Hair follicular keratinocyte (primary cell): ENCODE data around the gene HEPHL1. TPM values are rescaled to one million over a fixed set of nuclear protein-coding genes. Genes with fewer than 3 reads are reported as not detected.

Source experiments
- total RNA-seq: library from RNA; depleted of rRNA; stranded (reverse); fragments of >200 nt; gene quantifications from 2 replicates; pipeline ENCODE4 v1.2.3, GENCODE V29; 2015

The HEPHL1 gene, protein sequence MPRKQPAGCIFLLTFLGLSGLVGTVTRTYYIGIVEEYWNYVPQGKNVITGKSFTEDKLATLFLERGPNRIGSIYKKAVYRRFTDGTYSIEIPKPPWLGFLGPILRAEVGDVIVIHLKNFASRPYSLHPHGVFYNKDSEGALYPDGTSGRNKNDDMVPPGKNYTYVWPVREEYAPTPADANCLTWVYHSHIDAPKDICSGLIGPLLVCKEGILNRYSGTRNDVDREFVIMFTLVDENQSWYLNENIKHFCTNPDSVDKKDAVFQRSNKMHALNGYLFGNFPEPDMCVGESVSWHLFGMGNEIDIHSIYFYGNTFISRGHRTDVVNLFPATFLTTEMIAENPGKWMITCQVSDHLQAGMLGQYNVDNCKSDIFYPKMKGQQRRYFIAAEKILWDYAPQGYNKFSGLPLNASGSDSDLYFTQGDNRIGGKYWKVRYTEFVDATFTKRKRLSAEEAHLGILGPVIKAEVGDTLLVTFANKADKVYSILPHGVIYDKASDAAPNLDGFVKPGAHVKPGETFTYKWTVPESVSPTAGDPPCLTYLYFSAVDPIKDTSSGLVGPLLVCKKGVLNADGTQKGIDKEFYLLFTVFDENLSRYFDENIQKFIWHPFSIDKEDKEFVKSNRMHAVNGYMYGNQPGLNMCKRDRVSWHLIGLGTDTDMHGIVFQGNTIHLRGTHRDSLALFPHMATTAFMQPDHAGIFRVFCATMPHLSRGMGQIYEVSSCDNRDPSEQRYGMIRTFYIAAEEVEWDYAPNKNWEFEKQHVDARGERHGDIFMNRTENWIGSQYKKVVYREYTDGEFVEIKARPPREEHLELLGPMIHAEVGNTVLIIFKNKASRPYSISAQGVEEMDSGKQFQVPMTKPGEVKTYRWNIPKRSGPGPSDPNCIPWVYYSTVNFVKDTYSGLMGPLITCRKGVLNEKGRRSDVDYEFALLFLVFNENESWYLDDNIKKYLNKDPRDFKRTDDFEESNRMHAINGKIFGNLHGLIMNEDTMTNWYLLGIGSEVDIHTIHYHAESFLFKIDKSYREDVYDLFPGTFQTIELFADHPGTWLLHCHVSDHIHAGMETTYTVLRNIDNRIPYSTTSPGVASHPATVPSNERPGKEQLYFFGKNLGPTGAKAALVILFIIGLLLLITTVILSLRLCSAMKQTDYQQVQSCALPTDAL
- 26.8 and 117 TPM in 2 replicates for total RNA-seq

GRCh38 chr11:94020777-94021481 lies at the start of gene HEPHL1:
Gene HEPHL1, plus strand, starts transcription at chr11:94021354. Its CDS starts 15 bp downstream, at chr11:94021369.

GRCh38 chr11:94128746-94129511 lies 107.8 kb downstream of the HEPHL1 start, which contains the start of gene PANX1:
Gene PANX1, plus strand, starts transcription at chr11:94128841. Its CDS starts 472 bp downstream, at chr11:94129313.

Other genes starting within 250 kb of the HEPHL1 start
- gene MED17, start 237.1 kb upstream of the HEPHL1 start, total RNA-seq = 18.7 and 31.6 TPM in 2 replicates
- under 0.01 TPM in 1 of 2 replicates, not detected in the other for gene VSTM5, start 170.7 kb upstream of the HEPHL1 start, total RNA-seq
- 54.8 and 67.8 TPM in 2 replicates for gene PANX1, start 107.5 kb downstream of the HEPHL1 start, total RNA-seq